Measurements from ENCODE around the gene TUBGCP4. TPM values are rescaled to one million over a fixed set of nuclear protein-coding genes. Genes with fewer than 3 reads are reported as not detected.
"Not testable (repeated sequence)": the region's sequence is repeated elsewhere in the genome, so short reads cannot be mapped to it uniquely, and the experiment has no call there.

The TUBGCP4 gene
- polyA plus RNA-seq, 3 donors, result 4.7 to 7.6 (median 6.1) TPM

- no peaks in the 10 kb centered on the region for H3K9me3 ChIP-seq (replicated peaks in 1 of 2; ENCODE audit: control insufficient read depth in 1 of 2, insufficient read depth in 1 of 2, low read length in 2 of 2)
- H3K27me3 ChIP-seq (ENCODE audit: control insufficient read depth in 2 of 2, insufficient read depth in 2 of 2, low read length in 2 of 2), result no peaks in the 10 kb centered on the region
- H3K9ac ChIP-seq (ENCODE audit: insufficient read depth, low read length, poor library complexity, severe bottlenecking), result no peak overlapping the region
- Mint-ChIP-seq H3K27me3 (ENCODE audit: low read depth in 3 of 3) (no peaks in the 10 kb centered on the region), H3K9me3 (peaks cover 0 to 3% (median 0%) of the 10 kb centered on the region in 7 donors), H3K4me3 (no peak overlapping the region), H3K4me1 (no peaks in the 10 kb centered on the region), H3K36me3 (peaks cover 72 to 81% of the 10 kb centered on the region in 2 donors), H3K27ac (peak overlapping the region in 2 of 7 donors; percentile 62 to 65)
- no peak overlapping the region for H3K27ac ChIP-seq (ENCODE audit: low read depth in 1 of 2, low read length in 2 of 2)
- 87% methylated on average over 2 of the region's 2 CpGs for WGBS (ENCODE audit: insufficient coverage)
- H3K4me3 ChIP-seq (replicated peaks in 1 of 3; ENCODE audit: low read depth in 2 of 3, low read length in 3 of 3), result no peak overlapping the region
- intact Hi-C loops (cut with micrococcal nuclease), result no loop called here
- H3K79me2 ChIP-seq (ENCODE audit: insufficient read depth, low read length), result no peaks in the 10 kb centered on the region
- H3K4me1 ChIP-seq (ENCODE audit: control insufficient read depth in 1 of 2, insufficient read depth in 2 of 2, low read length in 2 of 2), result no peaks in the 10 kb centered on the region
- TF ChIP-seq, protein P1, sequence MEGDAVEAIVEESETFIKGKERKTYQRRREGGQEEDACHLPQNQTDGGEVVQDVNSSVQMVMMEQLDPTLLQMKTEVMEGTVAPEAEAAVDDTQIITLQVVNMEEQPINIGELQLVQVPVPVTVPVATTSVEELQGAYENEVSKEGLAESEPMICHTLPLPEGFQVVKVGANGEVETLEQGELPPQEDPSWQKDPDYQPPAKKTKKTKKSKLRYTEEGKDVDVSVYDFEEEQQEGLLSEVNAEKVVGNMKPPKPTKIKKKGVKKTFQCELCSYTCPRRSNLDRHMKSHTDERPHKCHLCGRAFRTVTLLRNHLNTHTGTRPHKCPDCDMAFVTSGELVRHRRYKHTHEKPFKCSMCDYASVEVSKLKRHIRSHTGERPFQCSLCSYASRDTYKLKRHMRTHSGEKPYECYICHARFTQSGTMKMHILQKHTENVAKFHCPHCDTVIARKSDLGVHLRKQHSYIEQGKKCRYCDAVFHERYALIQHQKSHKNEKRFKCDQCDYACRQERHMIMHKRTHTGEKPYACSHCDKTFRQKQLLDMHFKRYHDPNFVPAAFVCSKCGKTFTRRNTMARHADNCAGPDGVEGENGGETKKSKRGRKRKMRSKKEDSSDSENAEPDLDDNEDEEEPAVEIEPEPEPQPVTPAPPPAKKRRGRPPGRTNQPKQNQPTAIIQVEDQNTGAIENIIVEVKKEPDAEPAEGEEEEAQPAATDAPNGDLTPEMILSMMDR (IDR thresholded peaks at IDR 0.05), result no peak
- H4K20me1 ChIP-seq (ENCODE audit: insufficient read depth, low read length), result no peaks in the 10 kb centered on the region
- H3K36me3 ChIP-seq (replicated peaks in 1 of 2; ENCODE audit: control insufficient read depth in 1 of 2, insufficient read depth in 2 of 2, low read length in 2 of 2), result peaks cover 55 to 91% of the 10 kb centered on the region in 2 donors
- no peak for DNase-seq
- no peak overlapping the region for H3K4me2 ChIP-seq (replicated peaks; ENCODE audit: extremely low read depth, low read length, poor library complexity, severe bottlenecking)
- no peak overlapping the region for H2AFZ ChIP-seq (ENCODE audit: insufficient read depth, low read depth, low read length, poor library complexity, severe bottlenecking)
These were observed 12.2 kb downstream of the TUBGCP4 start for GRCh38 chr15:43383070-43383469.

- Mint-ChIP-seq H3K27ac (peak overlapping the region in 1 of 7 donors; percentile 27), H3K9me3 (peaks cover 0 to 4% (median 0%) of the 10 kb centered on the region in 7 donors), H3K27me3 (ENCODE audit: low read depth in 3 of 3) (no peaks in the 10 kb centered on the region), H3K4me1 (no peaks in the 10 kb centered on the region), H3K4me3 (no peak overlapping the region), H3K36me3 (peaks cover 54 to 75% of the 10 kb centered on the region in 2 donors)
- H3K4me3 ChIP-seq (replicated peaks in 1 of 3; ENCODE audit: low read depth in 2 of 3, low read length in 3 of 3), result no peak overlapping the region
- H2AFZ ChIP-seq (ENCODE audit: insufficient read depth, low read depth, low read length, poor library complexity, severe bottlenecking), result no peak overlapping the region
- peaks cover 35 to 65% of the 10 kb centered on the region in 2 donors for H3K36me3 ChIP-seq (replicated peaks in 1 of 2; ENCODE audit: control insufficient read depth in 1 of 2, insufficient read depth in 2 of 2, low read length in 2 of 2)
- H3K27me3 ChIP-seq (ENCODE audit: control insufficient read depth in 2 of 2, insufficient read depth in 2 of 2, low read length in 2 of 2), result no peaks in the 10 kb centered on the region
- no peak overlapping the region for H3K4me2 ChIP-seq (replicated peaks; ENCODE audit: extremely low read depth, low read length, poor library complexity, severe bottlenecking)
- intact Hi-C loops (cut with micrococcal nuclease), result no loop called here
- no peak for DNase-seq
- no peak overlapping the region for H3K9ac ChIP-seq (ENCODE audit: insufficient read depth, low read length, poor library complexity, severe bottlenecking)
- TF ChIP-seq, protein P1 (IDR thresholded peaks at IDR 0.05), result no peak
- H3K79me2 ChIP-seq (ENCODE audit: insufficient read depth, low read length), result no peaks in the 10 kb centered on the region
- no peaks in the 10 kb centered on the region for H4K20me1 ChIP-seq (ENCODE audit: insufficient read depth, low read length)
- no peaks in the 10 kb centered on the region for H3K4me1 ChIP-seq (ENCODE audit: control insufficient read depth in 1 of 2, insufficient read depth in 2 of 2, low read length in 2 of 2)
- H3K27ac ChIP-seq (ENCODE audit: low read depth in 1 of 2, low read length in 2 of 2), result no peak overlapping the region
- H3K9me3 ChIP-seq (replicated peaks in 1 of 2; ENCODE audit: control insufficient read depth in 1 of 2, insufficient read depth in 1 of 2, low read length in 2 of 2), result no peaks in the 10 kb centered on the region
- WGBS (ENCODE audit: insufficient coverage), result 86% methylated on average over 3 of the region's 8 CpGs
These were observed 19.8 kb downstream of the TUBGCP4 start for GRCh38 chr15:43390723-43391122.

DNA sequence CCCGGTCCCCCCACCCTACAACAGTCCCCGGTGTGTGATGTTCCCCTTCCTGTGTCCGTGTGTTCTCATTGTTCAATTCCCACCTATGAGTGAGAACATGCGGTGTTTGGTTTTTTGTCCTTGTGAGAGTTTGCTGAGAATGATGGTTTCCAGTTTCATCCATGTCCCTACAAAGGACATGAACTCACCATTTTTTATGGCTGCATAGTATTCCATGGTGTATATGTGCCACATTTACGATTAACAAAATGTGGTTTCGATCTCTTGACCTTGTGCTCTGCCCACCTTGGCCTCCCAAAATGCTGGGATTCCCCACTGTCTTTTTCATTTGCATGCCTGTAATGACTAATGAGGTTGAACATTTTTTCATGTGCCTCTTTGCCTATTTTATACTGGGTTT is 22.7 kb downstream of the TUBGCP4 start:
- H3K27ac ChIP-seq (ENCODE audit: low read depth in 1 of 2, low read length in 2 of 2); H4K20me1 ChIP-seq (ENCODE audit: insufficient read depth, low read length); H3K4me3 Mint-ChIP-seq; H3K4me1 ChIP-seq (ENCODE audit: control insufficient read depth in 1 of 2, insufficient read depth in 2 of 2, low read length in 2 of 2); H3K27ac Mint-ChIP-seq; H3K9me3 ChIP-seq (replicated peaks in 1 of 2; ENCODE audit: control insufficient read depth in 1 of 2, insufficient read depth in 1 of 2, low read length in 2 of 2); H3K4me3 ChIP-seq (replicated peaks in 1 of 3; ENCODE audit: low read depth in 2 of 3, low read length in 3 of 3); H3K9me3 Mint-ChIP-seq; H3K9ac ChIP-seq (ENCODE audit: insufficient read depth, low read length, poor library complexity, severe bottlenecking); H3K27me3 ChIP-seq (ENCODE audit: control insufficient read depth in 2 of 2, insufficient read depth in 2 of 2, low read length in 2 of 2); H3K4me1 Mint-ChIP-seq; DNase-seq; H3K4me2 ChIP-seq (replicated peaks; ENCODE audit: extremely low read depth, low read length, poor library complexity, severe bottlenecking); H2AFZ ChIP-seq (ENCODE audit: insufficient read depth, low read depth, low read length, poor library complexity, severe bottlenecking); H3K27me3 Mint-ChIP-seq (ENCODE audit: low read depth in 3 of 3); H3K79me2 ChIP-seq (ENCODE audit: insufficient read depth, low read length); intact Hi-C loops (cut with micrococcal nuclease): not testable (repeated sequence)
- 100% methylated on average over 2 of the region's 6 CpGs for WGBS (ENCODE audit: insufficient coverage)
- peaks cover 57 to 78% of the 10 kb centered on the region in 2 donors for H3K36me3 Mint-ChIP-seq
- H3K36me3 ChIP-seq (replicated peaks in 1 of 2; ENCODE audit: control insufficient read depth in 1 of 2, insufficient read depth in 2 of 2, low read length in 2 of 2), result peaks cover 45 to 66% of the 10 kb centered on the region in 2 donors

Data from CD14-positive monocyte (primary cell).